Lower leg skin (tissue), 4 donors: Measurements from ENCODE around the gene OR2T10. TPM values are rescaled to one million over a fixed set of nuclear protein-coding genes. Genes with fewer than 3 reads are reported as not detected.

Source experiments
- total RNA-seq, 4 donors: library from RNA; depleted of rRNA; stranded (reverse); fragments of >200 nt; gene quantifications; one replicate each; pipeline ENCODE4 v1.1.0, GENCODE V29; 2016

The OR2T10 gene
- total RNA-seq, 4 donors from 2014 or later = not detected

Other genes with a start within 250 kb of the OR2T10 start
- gene OR14C36, start 248.9 kb downstream of the OR2T10 start, total RNA-seq = not detected
- not detected for gene OR2T4, start 236.0 kb downstream of the OR2T10 start, total RNA-seq
- not detected for gene OR2T6, start 222.0 kb downstream of the OR2T10 start, total RNA-seq
- gene OR2T1, start 194.7 kb downstream of the OR2T10 start, total RNA-seq = not detected
- gene OR2T2, start 152.1 kb downstream of the OR2T10 start, total RNA-seq = not detected
- not detected for gene OR2T3, start 124.3 kb downstream of the OR2T10 start, total RNA-seq
- not detected for gene OR2T5, start 109.1 kb downstream of the OR2T10 start, total RNA-seq
- not detected for gene OR2G6, start 89.6 kb downstream of the OR2T10 start, total RNA-seq
- under 1 TPM in 1 of 4 donors, not detected in 3; 0.49 TPM for gene OR2T29, start 34.9 kb downstream of the OR2T10 start, total RNA-seq
- not detected for gene OR2T34, start 22.9 kb downstream of the OR2T10 start, total RNA-seq
- gene OR2T11, start 37.4 kb upstream of the OR2T10 start, total RNA-seq = under 1 TPM in 1 of 4 donors, not detected in 3; 0.57 TPM
- gene OR2T35, start 47.6 kb upstream of the OR2T10 start, total RNA-seq = under 1 TPM in 1 of 4 donors, not detected in 3; 0.30 TPM
- gene OR2T27, start 57.8 kb upstream of the OR2T10 start, total RNA-seq = not detected
- not detected for gene OR14I1, start 105.1 kb upstream of the OR2T10 start, total RNA-seq
- gene LYPD8, start 158.1 kb upstream of the OR2T10 start, total RNA-seq = not detected
- 10 to 100 TPM; 31.4 to 45.4 (median 33.9) TPM for gene SH3BP5L, start 228.2 kb upstream of the OR2T10 start, total RNA-seq
- 10 to 100 TPM; 34.7 to 50.4 (median 42.6) TPM for gene ZNF672, start 240.5 kb upstream of the OR2T10 start, total RNA-seq